ENCODE measurements around the gene DNAH8.

DNA sequence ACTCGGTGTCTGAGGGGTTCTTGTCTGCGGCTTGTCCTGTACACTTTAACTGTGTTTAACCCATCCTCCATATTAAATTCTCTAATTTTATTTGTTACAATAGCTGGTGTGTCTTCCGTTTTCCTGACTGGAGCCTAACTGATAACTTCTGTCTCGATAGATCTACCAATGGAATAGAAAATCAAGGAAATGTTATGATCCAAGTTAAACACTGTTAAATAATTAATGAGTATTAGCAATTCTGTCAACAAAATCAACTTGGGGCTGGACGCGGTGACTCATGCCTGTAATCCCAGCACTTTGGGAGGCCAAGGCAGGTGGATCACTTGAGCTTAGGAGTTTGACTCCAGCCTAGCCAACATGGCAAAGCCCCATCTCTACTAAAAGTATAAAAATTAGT is 81.7 kb downstream of the DNAH8 start:
- TF ChIP-seq, protein P1, sequence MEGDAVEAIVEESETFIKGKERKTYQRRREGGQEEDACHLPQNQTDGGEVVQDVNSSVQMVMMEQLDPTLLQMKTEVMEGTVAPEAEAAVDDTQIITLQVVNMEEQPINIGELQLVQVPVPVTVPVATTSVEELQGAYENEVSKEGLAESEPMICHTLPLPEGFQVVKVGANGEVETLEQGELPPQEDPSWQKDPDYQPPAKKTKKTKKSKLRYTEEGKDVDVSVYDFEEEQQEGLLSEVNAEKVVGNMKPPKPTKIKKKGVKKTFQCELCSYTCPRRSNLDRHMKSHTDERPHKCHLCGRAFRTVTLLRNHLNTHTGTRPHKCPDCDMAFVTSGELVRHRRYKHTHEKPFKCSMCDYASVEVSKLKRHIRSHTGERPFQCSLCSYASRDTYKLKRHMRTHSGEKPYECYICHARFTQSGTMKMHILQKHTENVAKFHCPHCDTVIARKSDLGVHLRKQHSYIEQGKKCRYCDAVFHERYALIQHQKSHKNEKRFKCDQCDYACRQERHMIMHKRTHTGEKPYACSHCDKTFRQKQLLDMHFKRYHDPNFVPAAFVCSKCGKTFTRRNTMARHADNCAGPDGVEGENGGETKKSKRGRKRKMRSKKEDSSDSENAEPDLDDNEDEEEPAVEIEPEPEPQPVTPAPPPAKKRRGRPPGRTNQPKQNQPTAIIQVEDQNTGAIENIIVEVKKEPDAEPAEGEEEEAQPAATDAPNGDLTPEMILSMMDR (IDR thresholded peaks at IDR 0.05; ENCODE audit: poor library complexity): no peak
- TF ChIP-seq EZH2 (IDR thresholded peaks at IDR 0.05; ENCODE audit: borderline replicate concordance) (no peak), EZH2phosphoT487 (IDR thresholded peaks at IDR 0.05; ENCODE audit: low read depth, severe bottlenecking, unreplicated experiment) (no peak)
